HS-5 (cell line): ENCODE data around the gene MARCHF9.

Experiments
- DNase-seq: peaks from one replicate; pipeline ENCODE4 v3.0.0-alpha.2; 2012; ENCODE audit warnings: low read depth

Gene MARCHF9

DNA sequence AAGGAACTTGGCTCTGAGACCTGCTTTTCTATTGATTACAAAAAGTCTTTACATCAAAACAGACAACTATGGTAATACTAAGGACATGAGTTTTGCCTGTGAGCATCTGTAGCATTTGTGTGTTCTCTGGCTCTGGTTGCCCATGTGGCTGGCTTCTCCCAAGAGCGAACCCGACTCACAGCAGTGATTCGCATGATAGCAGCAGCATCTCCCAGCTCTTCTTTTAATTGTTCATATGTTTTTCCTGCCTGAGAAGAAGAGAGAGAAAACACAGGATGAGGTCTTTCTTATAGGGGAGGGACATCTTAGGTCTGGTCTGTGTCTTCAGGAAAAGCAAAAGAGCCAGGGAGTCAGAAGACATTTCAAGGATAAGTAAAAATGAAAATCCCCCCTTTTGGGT, 46.1 kb downstream of the MARCHF9 start:
- DNase-seq: no peak

DNA sequence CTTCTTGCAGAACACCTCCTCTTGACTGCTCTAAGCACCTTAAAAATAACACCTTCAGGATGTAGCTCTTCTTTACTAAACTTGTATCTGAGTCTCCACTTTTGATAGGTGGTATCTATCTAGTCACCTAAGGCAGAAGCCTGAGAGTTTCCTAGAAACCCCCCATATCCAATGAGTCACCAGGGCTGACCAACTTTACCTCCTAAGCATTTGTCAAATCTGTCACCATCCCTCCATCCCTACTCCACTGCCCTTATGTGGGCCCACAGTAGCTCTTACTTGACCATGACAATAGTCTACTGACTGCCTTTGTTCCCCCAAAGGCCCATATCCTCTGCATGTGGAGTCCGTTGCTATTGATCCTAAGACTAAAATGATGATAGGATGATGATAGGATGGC, 47.7 kb downstream of the MARCHF9 start:
- no peak for DNase-seq

DNA sequence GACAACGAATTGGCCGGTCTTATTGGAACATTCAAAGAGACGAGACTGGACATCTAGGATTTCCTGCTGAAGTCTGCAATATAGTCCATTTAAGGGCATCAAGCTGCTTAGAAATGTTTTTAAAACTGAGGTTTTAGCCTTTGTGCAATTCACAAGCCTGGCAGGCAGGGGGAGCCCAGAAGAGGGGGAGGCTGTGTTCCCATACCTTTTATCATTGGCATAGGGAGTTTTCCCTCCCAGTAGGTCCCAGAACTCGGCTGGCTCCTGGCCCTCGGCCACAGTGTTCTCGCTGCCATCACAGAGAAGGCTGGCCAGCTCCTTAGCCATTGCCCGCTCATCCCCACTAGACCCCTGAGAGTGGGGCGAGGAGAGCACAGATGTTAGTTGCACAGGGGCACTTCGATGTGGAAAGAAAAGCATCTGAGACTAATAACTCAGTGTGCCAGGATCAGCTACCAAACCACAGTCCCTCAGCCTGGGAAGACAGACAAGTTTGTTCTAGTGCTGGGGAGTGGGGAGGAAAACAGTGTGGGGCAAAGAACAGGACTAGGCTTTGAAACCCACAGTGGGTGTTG, 48.5 kb downstream of the MARCHF9 start:
- DNase-seq: no peak

DNA sequence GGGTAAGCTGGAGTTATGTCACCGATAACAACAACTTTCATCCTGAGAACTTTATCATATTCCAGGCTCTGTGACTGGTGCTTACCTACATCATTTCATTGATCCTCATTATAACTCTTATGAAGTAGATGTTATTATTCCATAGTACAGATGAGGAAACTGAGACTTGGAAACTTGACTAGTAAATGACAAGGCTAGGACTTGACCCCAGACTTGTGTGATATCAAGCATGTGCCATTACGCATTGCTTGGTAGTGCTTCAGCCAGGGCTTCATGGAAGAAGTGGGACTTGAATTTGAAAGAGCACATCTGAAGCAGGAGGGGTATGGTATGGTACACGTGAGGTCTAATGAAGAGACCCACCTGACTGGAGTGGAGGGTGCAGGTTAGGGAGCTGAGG, 51.8 kb downstream of the MARCHF9 start:
- DNase-seq: no peak

DNA sequence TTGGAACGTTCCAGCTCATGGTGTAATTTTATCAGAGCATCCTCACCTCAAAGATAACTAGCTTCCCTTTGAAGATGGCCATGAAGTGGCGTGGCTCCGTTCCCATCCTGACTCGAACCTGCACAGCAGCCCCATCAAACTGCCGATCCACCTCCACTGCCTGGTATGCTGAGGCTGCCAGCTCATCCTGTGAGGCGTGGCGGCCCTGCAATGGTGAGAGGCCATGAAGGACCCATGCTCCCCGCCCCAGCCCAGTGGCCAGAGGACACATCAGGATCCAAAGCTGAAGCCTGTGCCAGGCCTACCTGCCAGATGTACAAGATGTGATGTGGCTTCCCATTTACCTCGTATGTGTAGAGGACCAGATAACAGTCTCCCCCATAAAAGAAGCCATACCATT, 52.4 kb downstream of the MARCHF9 start:
- no peak for DNase-seq

DNA sequence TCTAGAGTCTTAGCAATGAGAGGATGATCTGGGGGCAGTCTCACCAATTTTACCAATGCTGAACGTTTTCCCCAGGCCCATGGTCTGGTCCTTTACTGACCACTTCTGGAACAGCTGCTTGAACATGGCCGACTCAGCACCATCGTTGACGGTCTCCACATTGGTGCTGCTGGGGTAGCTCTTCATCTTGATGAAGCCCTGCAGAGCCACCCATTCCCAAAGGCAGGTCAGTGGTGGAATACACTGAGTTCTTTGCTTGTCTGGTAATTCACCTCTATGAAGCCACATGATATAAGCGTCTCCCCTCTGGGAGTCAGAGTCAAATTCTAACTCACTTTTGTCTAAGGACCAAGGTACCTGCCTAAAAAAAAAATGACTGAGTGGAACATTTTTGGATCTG, 53.4 kb downstream of the MARCHF9 start:
- no peak for DNase-seq

DNA sequence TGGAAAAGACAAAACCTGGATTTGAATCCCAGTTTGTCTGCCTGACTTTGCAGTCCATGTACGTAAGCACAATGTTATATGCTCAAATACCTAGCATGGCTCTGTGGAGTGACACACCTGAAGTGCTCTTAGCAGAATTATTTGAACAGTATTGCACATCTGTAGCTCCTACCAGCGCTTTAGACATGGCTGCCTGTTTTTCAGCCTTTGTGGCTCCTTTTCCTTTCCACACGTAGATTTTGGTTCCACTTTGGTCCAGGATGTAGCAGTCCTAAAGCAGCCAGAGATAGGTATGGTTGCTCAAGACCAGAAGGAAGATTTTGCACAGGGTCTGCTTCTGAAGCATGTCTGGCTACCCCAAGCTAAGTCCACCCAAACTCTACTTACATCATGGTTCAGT, 54.5 kb downstream of the MARCHF9 start:
- DNase-seq: no peak
